Activated naive CD4-positive, alpha-beta T cell treated with anti-CD3 and anti-CD28 coated beads for 36 hours (primary cell): ENCODE results near the gene PLCXD1. TPM values are rescaled to one million over a fixed set of nuclear protein-coding genes. Genes with fewer than 3 reads are reported as not detected.
"Not testable (repeated sequence)": the region's sequence is repeated elsewhere in the genome, so short reads cannot be mapped to it uniquely, and the experiment has no call there.

Source experiments
- CTCF ChIA-PET: fragments of 350-600 bp; sonication (Branson Sonifier 250); formaldehyde crosslinking; loops from one replicate; lab custom pipeline; 2021; ENCODE audit warnings: antibody characterized with exemption; lab: Charles Lee
- DNase-seq: peaks from one replicate; pipeline ENCODE4 v3.0.0-alpha.2; 2020
- H3K27ac Mint-ChIP-seq: one replicate; pipeline ENCODE4 v1.8.0; 2021; ENCODE audit warnings: mild to moderate bottlenecking, mixed read lengths
- H3K27me3 Mint-ChIP-seq: one replicate; pipeline ENCODE4 v1.8.0; 2021; ENCODE audit warnings: low read depth, mixed read lengths
- H3K36me3 Mint-ChIP-seq: one replicate; pipeline ENCODE4 v1.8.0; 2021; ENCODE audit warnings: low read depth, mixed read lengths
- H3K4me1 Mint-ChIP-seq: one replicate; pipeline ENCODE4 v1.8.0; 2021; ENCODE audit warnings: low read depth, mixed read lengths
- H3K4me3 Mint-ChIP-seq: one replicate; pipeline ENCODE4 v1.8.0; 2021; ENCODE audit warnings: mild to moderate bottlenecking, moderate library complexity, mixed read lengths
- H3K9me3 Mint-ChIP-seq: one replicate; pipeline ENCODE4 v1.8.0; 2021; ENCODE audit warnings: mixed read lengths
- intact Hi-C: fragments of 100-400 bp; cut with micrococcal nuclease; formaldehyde crosslinking; loops from one replicate; pipeline ENCODE4 v1.15.1; 2023
- total RNA-seq, 2 experiments: library from RNA; stranded (reverse); gene quantifications; one replicate each; pipeline ENCODE4 v1.2.3, GENCODE V29; 2021

PLCXD1 gene
- total RNA-seq, 2 experiments from 2014 or later: 63.5 to 67.7 TPM

- Mint-ChIP-seq H3K36me3 (peaks cover 10% of the 10 kb centered on the region), H3K27ac (no peak overlapping the region), H3K4me1 (peaks cover 7% of the 10 kb centered on the region), H3K4me3 (no peak overlapping the region), H3K27me3 (no peaks in the 10 kb centered on the region), H3K9me3 (no peaks in the 10 kb centered on the region)
- CTCF ChIA-PET: no interaction called here
- no peak for DNase-seq
- intact Hi-C loops: no loop called here
These were observed 69.5 kb downstream of the PLCXD1 start for GRCh38 chrX:350534-351323.

- H3K4me3 Mint-ChIP-seq, H3K9me3 Mint-ChIP-seq, H3K27me3 Mint-ChIP-seq, CTCF ChIA-PET, H3K27ac Mint-ChIP-seq, DNase-seq, H3K4me1 Mint-ChIP-seq, intact Hi-C loops: not testable (repeated sequence)
- peaks cover 11% of the 10 kb centered on the region for H3K36me3 Mint-ChIP-seq
These were observed 70.1 kb downstream of the PLCXD1 start for GRCh38 chrX:351324-351641.

GRCh38 chrX:351736-352135 lies 70.6 kb downstream of the PLCXD1 start:
- intact Hi-C loops: no loop called here
- H3K4me3 Mint-ChIP-seq: no peak overlapping the region
- no peak overlapping the region for H3K27ac Mint-ChIP-seq
- H3K36me3 Mint-ChIP-seq: peaks cover 12% of the 10 kb centered on the region
- CTCF ChIA-PET: no interaction called here
- no peaks in the 10 kb centered on the region for H3K9me3 Mint-ChIP-seq
- H3K27me3 Mint-ChIP-seq: no peaks in the 10 kb centered on the region
- no peak for DNase-seq
- H3K4me1 Mint-ChIP-seq: peaks cover 14% of the 10 kb centered on the region

GRCh38 chrX:352181-352580 lies 71.0 kb downstream of the PLCXD1 start:
- CTCF ChIA-PET: no interaction called here
- H3K27ac Mint-ChIP-seq: no peak overlapping the region
- no peaks in the 10 kb centered on the region for H3K27me3 Mint-ChIP-seq
- intact Hi-C loops: no loop called here
- no peaks in the 10 kb centered on the region for H3K9me3 Mint-ChIP-seq
- H3K4me1 Mint-ChIP-seq: peaks cover 19% of the 10 kb centered on the region
- peaks cover 15% of the 10 kb centered on the region for H3K36me3 Mint-ChIP-seq
- no peak for DNase-seq
- no peak overlapping the region for H3K4me3 Mint-ChIP-seq

- Mint-ChIP-seq H3K4me3 (no peak overlapping the region), H3K36me3 (peaks cover 21% of the 10 kb centered on the region), H3K27ac (no peak overlapping the region), H3K4me1 (peaks cover 24% of the 10 kb centered on the region), H3K27me3 (no peaks in the 10 kb centered on the region), H3K9me3 (peaks cover 2% of the 10 kb centered on the region)
- no peak for DNase-seq
- CTCF ChIA-PET: no interaction called here
- intact Hi-C loops: no loop called here
These were observed 71.6 kb downstream of the PLCXD1 start for GRCh38 chrX:352582-353314.

Other genes with a start within 250 kb of the PLCXD1 start
- gene GTPBP6, start 37.4 kb downstream of the PLCXD1 start, total RNA-seq: 10 to 100 TPM; 63.4 to 64.6 TPM
- gene PPP2R3B, start 105.5 kb downstream of the PLCXD1 start, total RNA-seq: 10 to 100 TPM; 33.8 to 37.2 TPM